Colonic mucosa (tissue), 4 donors: Measurements from ENCODE around the gene MOCS3. TPM values are rescaled to one million over a fixed set of nuclear protein-coding genes. Genes with fewer than 3 reads are reported as not detected.

Source experiments
- DNase-seq: peaks from one replicate; pipeline ENCODE4 v3.0.0-alpha.2; 2020
- H3K27ac ChIP-seq: fragments of 200-600 bp; one replicate; pipeline ENCODE4 v1.8.0; 2021
- H3K27me3 ChIP-seq: fragments of 200-600 bp; one replicate; pipeline ENCODE4 v1.8.0; 2021
- H3K36me3 ChIP-seq: fragments of 200-600 bp; one replicate; pipeline ENCODE4 v1.8.0; 2021
- H3K4me1 ChIP-seq: fragments of 200-600 bp; one replicate; pipeline ENCODE4 v1.8.0; 2021; ENCODE audit warnings: mild to moderate bottlenecking
- H3K4me3 ChIP-seq: fragments of 200-600 bp; one replicate; pipeline ENCODE4 v1.8.0; 2021
- H3K9ac ChIP-seq, 2 donors: one replicate each; pipeline ENCODE4 v1.7.0; 2013; ENCODE audit warnings: control low read depth in 2 of 2, low read depth in 2 of 2, low read length in 2 of 2
- H3K9me3 ChIP-seq: fragments of 200-600 bp; one replicate; pipeline ENCODE4 v1.8.0; 2021
- intact Hi-C: fragments of 100-400 bp; cut with DNase I; formaldehyde crosslinking; loops from one replicate; pipeline ENCODE4 v1.14.1; 2022
- total RNA-seq, 2 donors: library from RNA; stranded (reverse); fragmentation: NEBNext Ultra II Directional in 1 of 2; extraction: Animal tissue kit (Norgen Biotek cat#: 25700) in 1 of 2; gene quantifications; one replicate each; pipeline ENCODE4 v1.2.1, GENCODE V29; 2021
- TF ChIP-seq, protein P1 (sequence below): fragments of 200-600 bp; IDR thresholded peaks from one replicate; pipeline ENCODE4 v1.8.0; 2022; ENCODE audit warnings: antibody characterized with exemption, mild to moderate bottlenecking
- donor health status: healthy.
- donor health status: DM: no; HTN: no; CAD: no.
- donor health status: DM: no; HTN: no; CAD: no.

The MOCS3 gene
- total RNA-seq, 2 donors from 2014 or later, result 4.6 to 5.1 TPM

DNA sequence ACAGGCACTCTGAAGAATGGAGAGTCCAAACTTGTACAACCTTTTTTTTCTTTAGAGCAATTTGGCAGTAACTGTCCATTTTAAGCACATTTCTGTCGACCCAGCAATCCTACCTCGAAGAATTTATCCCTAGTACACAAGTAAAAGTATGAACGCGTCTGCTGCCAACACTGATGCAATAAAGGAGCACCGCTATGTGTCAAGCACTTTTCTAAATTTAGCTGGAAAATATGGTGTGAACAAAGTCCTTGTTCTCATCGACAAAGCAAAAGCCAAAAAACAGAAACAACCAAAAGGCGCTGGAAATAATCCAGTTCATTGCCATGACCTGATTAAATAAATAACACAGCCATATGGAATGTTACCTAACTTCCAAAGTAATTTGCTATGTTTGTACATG lies 1.3 kb upstream of the MOCS3 start:
- Histone ChIP-seq H3K9ac (peak overlapping the region; percentile 35 to 82), H3K27me3 (no peaks in the 10 kb centered on the region), H3K4me3 (peak overlapping the region; percentile 97), H3K36me3 (peaks cover 8% of the 10 kb centered on the region), H3K27ac (no peak overlapping the region), H3K9me3 (no peaks in the 10 kb centered on the region), H3K4me1 (peaks cover 15% of the 10 kb centered on the region)
- intact Hi-C loops, result no loop called here
- DNase-seq, result no peak
- TF ChIP-seq, protein P1, sequence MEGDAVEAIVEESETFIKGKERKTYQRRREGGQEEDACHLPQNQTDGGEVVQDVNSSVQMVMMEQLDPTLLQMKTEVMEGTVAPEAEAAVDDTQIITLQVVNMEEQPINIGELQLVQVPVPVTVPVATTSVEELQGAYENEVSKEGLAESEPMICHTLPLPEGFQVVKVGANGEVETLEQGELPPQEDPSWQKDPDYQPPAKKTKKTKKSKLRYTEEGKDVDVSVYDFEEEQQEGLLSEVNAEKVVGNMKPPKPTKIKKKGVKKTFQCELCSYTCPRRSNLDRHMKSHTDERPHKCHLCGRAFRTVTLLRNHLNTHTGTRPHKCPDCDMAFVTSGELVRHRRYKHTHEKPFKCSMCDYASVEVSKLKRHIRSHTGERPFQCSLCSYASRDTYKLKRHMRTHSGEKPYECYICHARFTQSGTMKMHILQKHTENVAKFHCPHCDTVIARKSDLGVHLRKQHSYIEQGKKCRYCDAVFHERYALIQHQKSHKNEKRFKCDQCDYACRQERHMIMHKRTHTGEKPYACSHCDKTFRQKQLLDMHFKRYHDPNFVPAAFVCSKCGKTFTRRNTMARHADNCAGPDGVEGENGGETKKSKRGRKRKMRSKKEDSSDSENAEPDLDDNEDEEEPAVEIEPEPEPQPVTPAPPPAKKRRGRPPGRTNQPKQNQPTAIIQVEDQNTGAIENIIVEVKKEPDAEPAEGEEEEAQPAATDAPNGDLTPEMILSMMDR, result no peak

DNA sequence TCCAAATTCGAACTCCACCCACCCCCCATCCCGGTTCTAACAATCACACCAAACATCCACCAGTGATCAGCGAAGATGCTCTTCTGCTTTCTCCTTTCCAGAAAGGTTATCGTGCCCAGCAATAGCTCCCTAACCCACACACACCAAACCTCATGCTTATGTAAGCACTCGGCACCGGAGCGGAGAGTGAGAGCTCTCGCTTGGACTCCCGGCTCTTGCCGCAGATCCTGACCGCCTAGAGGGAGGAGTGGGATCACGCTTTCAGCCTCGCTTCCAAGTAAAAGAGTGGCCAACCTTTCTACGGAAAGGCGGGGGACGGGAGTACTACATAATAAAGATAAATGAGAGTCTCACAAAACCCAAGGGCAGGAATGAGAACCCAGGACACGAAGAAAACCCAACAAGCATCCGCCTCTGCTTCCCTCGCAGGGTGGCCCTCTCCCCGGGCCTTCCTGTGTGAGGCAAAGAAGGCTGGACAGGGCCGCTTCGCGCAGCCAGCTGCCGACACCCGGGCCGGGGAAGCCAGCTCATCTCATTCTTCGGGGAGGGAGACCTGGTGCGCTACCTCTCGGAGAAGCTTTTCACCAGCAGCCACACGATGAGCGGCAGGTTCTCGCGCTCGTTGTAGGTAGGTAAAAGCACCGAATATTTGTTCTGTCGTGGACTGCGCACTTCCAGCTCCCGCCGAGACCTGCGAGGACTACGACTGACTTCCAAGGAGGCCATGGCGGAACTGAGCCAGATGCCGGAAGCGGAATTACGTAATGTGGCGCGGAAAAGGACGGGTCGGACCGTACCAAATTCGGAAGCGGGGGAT lies 612 bp upstream of the MOCS3 start, which contains the start of gene DPM1:
Gene DPM1, minus strand, starts transcription at position 735 of the 817 bp plus-strand sequence. Its CDS starts 9 bp downstream, at position 726.
- Histone ChIP-seq H3K4me3 (peak within 1 kb of the TSS; percentile 97), H3K4me1 (peaks cover 15% of the 10 kb centered on the region), H3K9me3 (no peaks in the 10 kb centered on the region), H3K27me3 (no peaks in the 10 kb centered on the region), H3K27ac (peak within 1 kb of the TSS; percentile 63), H3K36me3 (peaks cover 8% of the 10 kb centered on the region), H3K9ac (peak within 1 kb of the TSS; percentile 88 to 94)
- DNase-seq, result peak; percentile 91
- intact Hi-C loops, result no loop called here
- TF ChIP-seq, protein P1, result no peak

DNA sequence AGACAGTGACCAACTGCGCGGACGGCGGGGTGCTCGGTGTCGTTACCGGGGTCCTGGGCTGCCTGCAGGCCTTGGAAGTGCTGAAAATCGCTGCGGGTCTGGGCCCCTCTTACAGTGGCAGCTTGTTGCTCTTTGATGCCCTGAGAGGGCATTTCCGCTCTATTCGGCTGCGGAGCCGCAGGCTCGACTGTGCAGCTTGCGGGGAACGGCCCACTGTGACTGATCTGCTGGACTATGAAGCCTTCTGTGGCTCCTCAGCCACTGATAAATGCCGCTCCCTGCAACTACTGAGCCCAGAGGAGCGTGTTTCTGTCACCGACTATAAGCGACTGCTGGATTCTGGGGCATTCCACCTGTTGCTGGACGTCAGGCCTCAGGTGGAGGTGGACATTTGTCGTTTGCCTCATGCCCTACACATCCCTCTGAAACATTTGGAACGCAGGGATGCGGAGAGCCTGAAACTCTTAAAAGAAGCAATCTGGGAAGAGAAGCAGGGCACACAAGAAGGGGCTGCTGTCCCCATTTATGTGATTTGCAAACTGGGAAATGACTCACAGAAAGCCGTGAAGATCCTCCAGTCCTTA lies 1.0 kb downstream of the MOCS3 start:
- TF ChIP-seq, protein P1, result no peak
- intact Hi-C loops, result no loop called here
- H3K4me3 ChIP-seq, result peak overlapping the region; percentile 97

DNA sequence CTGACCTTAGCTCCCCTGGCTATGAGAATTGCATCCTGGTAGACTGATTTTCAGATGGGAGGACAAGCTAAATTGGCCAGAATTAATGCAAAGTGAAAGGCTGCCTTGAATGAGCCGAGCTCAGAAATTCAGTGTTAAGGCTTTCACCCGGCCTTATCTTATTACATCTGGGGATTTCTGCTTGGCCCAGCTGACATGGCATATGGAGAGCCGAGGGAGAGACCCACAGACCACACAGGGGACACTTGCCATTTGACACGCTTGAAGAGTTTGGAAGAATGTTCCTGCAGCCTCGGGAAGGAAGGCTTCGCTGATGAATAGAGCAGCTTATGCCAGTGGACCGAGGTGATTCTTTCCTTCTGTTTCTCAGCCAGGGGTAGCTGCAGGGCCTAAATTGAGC lies 9.0 kb downstream of the MOCS3 start:
- TF ChIP-seq, protein P1, result no peak
- Histone ChIP-seq H3K4me3 (no peak overlapping the region), H3K27me3 (no peaks in the 10 kb centered on the region), H3K9ac (no peak overlapping the region), H3K27ac (no peak overlapping the region), H3K4me1 (no peaks in the 10 kb centered on the region), H3K36me3 (no peaks in the 10 kb centered on the region), H3K9me3 (no peaks in the 10 kb centered on the region)
- intact Hi-C loops, result no loop called here
- no peak for DNase-seq

More for the DNA sequence above, 1.0 kb downstream of the MOCS3 start:
- H3K36me3 ChIP-seq, result no peaks in the 10 kb centered on the region
- H3K27ac ChIP-seq, result no peak overlapping the region
- no peaks in the 10 kb centered on the region for H3K9me3 ChIP-seq
- H3K27me3 ChIP-seq, result no peaks in the 10 kb centered on the region
- H3K4me1 ChIP-seq, result peaks cover 15% of the 10 kb centered on the region
- no peak for DNase-seq
- H3K9ac ChIP-seq, result peak overlapping the region in 1 of 2 donors; percentile 88

DNA sequence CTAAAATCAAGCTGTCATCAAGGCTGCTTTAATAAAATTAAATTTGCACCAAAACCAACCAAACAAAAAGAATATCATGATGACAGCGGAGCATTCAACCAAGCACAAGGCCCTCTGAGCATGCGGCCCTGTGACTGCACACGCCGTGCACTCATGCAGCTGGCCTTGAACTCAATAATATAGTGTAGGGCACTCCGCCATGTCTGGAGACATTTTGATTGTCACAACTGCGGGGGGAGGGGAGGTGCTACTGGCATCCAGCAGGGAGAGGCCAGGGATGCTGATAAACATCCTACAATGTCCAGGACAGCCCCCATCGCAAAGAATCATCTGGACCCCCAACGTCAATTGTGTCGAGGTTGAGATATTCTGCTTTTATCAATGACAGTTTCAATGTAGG lies 9.7 kb downstream of the MOCS3 start:
- Histone ChIP-seq H3K9ac (no peak overlapping the region), H3K27me3 (no peaks in the 10 kb centered on the region), H3K4me3 (no peak overlapping the region), H3K4me1 (no peaks in the 10 kb centered on the region), H3K9me3 (no peaks in the 10 kb centered on the region), H3K27ac (no peak overlapping the region), H3K36me3 (no peaks in the 10 kb centered on the region)
- no peak for DNase-seq
- TF ChIP-seq, protein P1, result no peak
- intact Hi-C loops, result no loop called here
